ENCODE measurements around the gene VPS37C. TPM values are rescaled to one million over a fixed set of nuclear protein-coding genes. Genes with fewer than 3 reads are reported as not detected.

Gene VPS37C
- total RNA-seq, 1 donor from 2014 or later, result 27.8 TPM

- DNase-seq (ENCODE audit: extremely low read depth, low read depth, low spot score), result no peak
These were observed 41.7 kb downstream of the VPS37C start for GRCh38 chr11:61119571-61119970.

GRCh38 chr11:61119055-61119454, 42.2 kb downstream of the VPS37C start:
- no peak for DNase-seq (ENCODE audit: extremely low read depth, low read depth, low spot score)

GRCh38 chr11:61118406-61118805, 42.8 kb downstream of the VPS37C start:
- no peak for DNase-seq (ENCODE audit: extremely low read depth, low read depth, low spot score)

- DNase-seq (ENCODE audit: extremely low read depth, low read depth, low spot score), result no peak
These were observed 43.2 kb downstream of the VPS37C start for GRCh38 chr11:61118004-61118403.

GRCh38 chr11:61117168-61117520, 44.1 kb downstream of the VPS37C start:
- DNase-seq (ENCODE audit: extremely low read depth, low read depth, low spot score), result no peak

- no peak for DNase-seq (ENCODE audit: extremely low read depth, low read depth, low spot score)
These were observed 44.6 kb downstream of the VPS37C start for GRCh38 chr11:61116426-61117167.

GRCh38 chr11:61115498-61116224, 45.6 kb downstream of the VPS37C start:
- no peak for DNase-seq (ENCODE audit: extremely low read depth, low read depth, low spot score)

- no peak for DNase-seq (ENCODE audit: extremely low read depth, low read depth, low spot score)
These were observed 46.3 kb downstream of the VPS37C start for GRCh38 chr11:61114913-61115312.

- no peak for DNase-seq (ENCODE audit: extremely low read depth, low read depth, low spot score)
These were observed 48.0 kb downstream of the VPS37C start for GRCh38 chr11:61113201-61113600.

- DNase-seq (ENCODE audit: extremely low read depth, low read depth, low spot score), result no peak
These were observed 48.7 kb downstream of the VPS37C start for GRCh38 chr11:61112575-61112974.

- no peak for DNase-seq (ENCODE audit: extremely low read depth, low read depth, low spot score)
These were observed 49.3 kb downstream of the VPS37C start for GRCh38 chr11:61111786-61112517.

- DNase-seq (ENCODE audit: extremely low read depth, low read depth, low spot score), result no peak
These were observed 50.2 kb downstream of the VPS37C start for GRCh38 chr11:61111050-61111435.

- DNase-seq (ENCODE audit: extremely low read depth, low read depth, low spot score), result no peak
These were observed 50.8 kb downstream of the VPS37C start for GRCh38 chr11:61110255-61111049.

GRCh38 chr11:61109671-61110070, 51.6 kb downstream of the VPS37C start:
- DNase-seq (ENCODE audit: extremely low read depth, low read depth, low spot score), result no peak

GRCh38 chr11:61108847-61109585, 52.2 kb downstream of the VPS37C start:
- DNase-seq (ENCODE audit: extremely low read depth, low read depth, low spot score), result no peak

- DNase-seq (ENCODE audit: extremely low read depth, low read depth, low spot score), result no peak
These were observed 53.3 kb downstream of the VPS37C start for GRCh38 chr11:61107888-61108287.

- no peak for DNase-seq (ENCODE audit: extremely low read depth, low read depth, low spot score)
These were observed 54.2 kb downstream of the VPS37C start for GRCh38 chr11:61106894-61107470.

- no peak for DNase-seq (ENCODE audit: extremely low read depth, low read depth, low spot score)
These were observed 54.9 kb downstream of the VPS37C start for GRCh38 chr11:61106296-61106695.

GRCh38 chr11:61104963-61105362, 56.3 kb downstream of the VPS37C start:
- DNase-seq (ENCODE audit: extremely low read depth, low read depth, low spot score), result no peak
